Upper lobe of left lung (tissue), 4 donors: ENCODE results near the gene D2HGDH.

Experiments
- POLR2A ChIP-seq, 4 donors: fragments of 450-650 bp; IDR thresholded peaks; one replicate each; pipeline ENCODE4 v1.5.1; 2016 to 2017; ENCODE audit warnings: antibody characterized with exemption in 4 of 4, mild to moderate bottlenecking in 2 of 4
- POLR2AphosphoS5 ChIP-seq, 2 donors: sonication (generic); formaldehyde crosslinking; IDR thresholded peaks; one replicate each; pipeline ENCODE4 v1.5.1; 2017; ENCODE audit warnings: antibody characterized with exemption in 2 of 2
- TF ChIP-seq, protein P1 (sequence below), 6 experiments: fragments of 450-650 bp in 4 of 6; fragments of 200-600 bp in 2 of 6; sonication (generic) in 2 of 6; IDR thresholded peaks; one replicate each; pipeline ENCODE4 v1.5.1; 2016 to 2019; ENCODE audit warnings: antibody characterized with exemption in 6 of 6

- TF ChIP-seq, protein P1, sequence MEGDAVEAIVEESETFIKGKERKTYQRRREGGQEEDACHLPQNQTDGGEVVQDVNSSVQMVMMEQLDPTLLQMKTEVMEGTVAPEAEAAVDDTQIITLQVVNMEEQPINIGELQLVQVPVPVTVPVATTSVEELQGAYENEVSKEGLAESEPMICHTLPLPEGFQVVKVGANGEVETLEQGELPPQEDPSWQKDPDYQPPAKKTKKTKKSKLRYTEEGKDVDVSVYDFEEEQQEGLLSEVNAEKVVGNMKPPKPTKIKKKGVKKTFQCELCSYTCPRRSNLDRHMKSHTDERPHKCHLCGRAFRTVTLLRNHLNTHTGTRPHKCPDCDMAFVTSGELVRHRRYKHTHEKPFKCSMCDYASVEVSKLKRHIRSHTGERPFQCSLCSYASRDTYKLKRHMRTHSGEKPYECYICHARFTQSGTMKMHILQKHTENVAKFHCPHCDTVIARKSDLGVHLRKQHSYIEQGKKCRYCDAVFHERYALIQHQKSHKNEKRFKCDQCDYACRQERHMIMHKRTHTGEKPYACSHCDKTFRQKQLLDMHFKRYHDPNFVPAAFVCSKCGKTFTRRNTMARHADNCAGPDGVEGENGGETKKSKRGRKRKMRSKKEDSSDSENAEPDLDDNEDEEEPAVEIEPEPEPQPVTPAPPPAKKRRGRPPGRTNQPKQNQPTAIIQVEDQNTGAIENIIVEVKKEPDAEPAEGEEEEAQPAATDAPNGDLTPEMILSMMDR (IDR thresholded peaks at IDR 0.05), result peak in 3 of 6 experiments; percentile 36 to 63 (median 44)
- TF ChIP-seq POLR2AphosphoS5 (IDR thresholded peaks at IDR 0.05) (no peak), POLR2A (IDR thresholded peaks at IDR 0.05) (no peak)
These were observed 33.4 kb upstream of the D2HGDH start for GRCh38 chr2:241701149-241701398.
